Activated effector memory CD4-positive, alpha-beta T cell treated with Interleukin-2 at 50 U/mL for 16 hours (primary cell): ENCODE results near the gene IQCK.
"Not testable (repeated sequence)": the region's sequence is repeated elsewhere in the genome, so short reads cannot be mapped to it uniquely, and the experiment has no call there.

Source experiments
- DNase-seq: peaks from one replicate; pipeline ENCODE4 v3.0.0-alpha.2; 2020

Gene IQCK

GRCh38 chr16:19760356-19761060 is 42.4 kb downstream of the IQCK start:
- DNase-seq, result no peak

GRCh38 chr16:19765860-19766553 is 47.9 kb downstream of the IQCK start:
- no peak for DNase-seq

GRCh38 chr16:19766554-19766884 is 48.4 kb downstream of the IQCK start:
- DNase-seq, result no peak

GRCh38 chr16:19766988-19767387 is 48.9 kb downstream of the IQCK start:
- DNase-seq, result no peak

GRCh38 chr16:19767497-19767896 is 49.4 kb downstream of the IQCK start:
- no peak for DNase-seq

GRCh38 chr16:19769239-19769638 is 51.2 kb downstream of the IQCK start:
- DNase-seq, result no peak

- no peak for DNase-seq
Observed at GRCh38 chr16:19771040-19771439, 53.0 kb downstream of the IQCK start.

- DNase-seq, result no peak
Observed at GRCh38 chr16:19771796-19772195, 53.7 kb downstream of the IQCK start.

GRCh38 chr16:19774024-19774423 is 56.0 kb downstream of the IQCK start:
- DNase-seq, result no peak

- DNase-seq, result no peak
Observed at GRCh38 chr16:19776147-19776546, 58.1 kb downstream of the IQCK start.

- DNase-seq, result no peak
Observed at GRCh38 chr16:19776565-19776964, 58.5 kb downstream of the IQCK start.

- DNase-seq, result no peak
Observed at GRCh38 chr16:19780321-19780720, 62.2 kb downstream of the IQCK start.

- no peak for DNase-seq
Observed at GRCh38 chr16:19781226-19781625, 63.2 kb downstream of the IQCK start.

GRCh38 chr16:19783363-19784182 is 65.5 kb downstream of the IQCK start:
- DNase-seq, result no peak

- no peak for DNase-seq
Observed at GRCh38 chr16:19784183-19784736, 66.2 kb downstream of the IQCK start.

- no peak for DNase-seq
Observed at GRCh38 chr16:19785081-19785480, 67.0 kb downstream of the IQCK start.

- no peak for DNase-seq
Observed at GRCh38 chr16:19785512-19786130, 67.5 kb downstream of the IQCK start.

GRCh38 chr16:19801369-19801768 is 83.3 kb downstream of the IQCK start:
- DNase-seq, result not testable (repeated sequence)

- not testable (repeated sequence) for DNase-seq
Observed at GRCh38 chr16:19801824-19802223, 83.8 kb downstream of the IQCK start.

- no peak for DNase-seq
Observed at GRCh38 chr16:19802612-19803011, 84.5 kb downstream of the IQCK start.

GRCh38 chr16:19804538-19805323 is 86.7 kb downstream of the IQCK start:
- peak; percentile 33 for DNase-seq

- no peak for DNase-seq
Observed at GRCh38 chr16:19805459-19806162, 87.5 kb downstream of the IQCK start.
